ENCODE data around the gene SMARCC1.

SMARCC1 gene

GRCh38 chr3:47573190-47574172, 208.2 kb downstream of the SMARCC1 start:
- Histone ChIP-seq H3K36me3 (ENCODE audit: control insufficient read depth, insufficient read depth, low read length) (no peaks in the 10 kb centered on the region), H3K4me1 (ENCODE audit: control insufficient read depth, insufficient read depth, low read length) (peaks cover 2% of the 10 kb centered on the region), H3K27me3 (ENCODE audit: control insufficient read depth, insufficient read depth, low read length) (no peaks in the 10 kb centered on the region), H3K9ac (ENCODE audit: low read length) (no peak overlapping the region), H3K4me3 (ENCODE audit: low read length) (no peak overlapping the region), H3K27ac (ENCODE audit: low read depth, low read length) (no peak overlapping the region)

GRCh38 chr3:47571391-47572175, 210.1 kb downstream of the SMARCC1 start:
- H3K4me3 ChIP-seq (ENCODE audit: low read length), result no peak overlapping the region
- no peak overlapping the region for H3K27ac ChIP-seq (ENCODE audit: low read depth, low read length)
- H3K9ac ChIP-seq (ENCODE audit: low read length), result no peak overlapping the region

GRCh38 chr3:47568901-47569300, 212.8 kb downstream of the SMARCC1 start:
- H3K9ac ChIP-seq (ENCODE audit: low read length), result no peak overlapping the region
- H3K27ac ChIP-seq (ENCODE audit: low read depth, low read length), result no peak overlapping the region
- H3K4me1 ChIP-seq (ENCODE audit: control insufficient read depth, insufficient read depth, low read length), result no peaks in the 10 kb centered on the region
- H3K4me3 ChIP-seq (ENCODE audit: low read length), result no peak overlapping the region
- no peaks in the 10 kb centered on the region for H3K36me3 ChIP-seq (ENCODE audit: control insufficient read depth, insufficient read depth, low read length)
- H3K27me3 ChIP-seq (ENCODE audit: control insufficient read depth, insufficient read depth, low read length), result no peaks in the 10 kb centered on the region

More at GRCh38 chr3:47571391-47572175, 210.1 kb downstream of the SMARCC1 start:
- Histone ChIP-seq H3K36me3 (ENCODE audit: control insufficient read depth, insufficient read depth, low read length) (no peaks in the 10 kb centered on the region), H3K27me3 (ENCODE audit: control insufficient read depth, insufficient read depth, low read length) (no peaks in the 10 kb centered on the region), H3K4me1 (ENCODE audit: control insufficient read depth, insufficient read depth, low read length) (no peaks in the 10 kb centered on the region)

GRCh38 chr3:47567149-47567548, 214.5 kb downstream of the SMARCC1 start:
- Histone ChIP-seq H3K9ac (ENCODE audit: low read length) (no peak overlapping the region), H3K4me3 (ENCODE audit: low read length) (no peak overlapping the region), H3K27ac (ENCODE audit: low read depth, low read length) (no peak overlapping the region), H3K4me1 (ENCODE audit: control insufficient read depth, insufficient read depth, low read length) (no peaks in the 10 kb centered on the region), H3K27me3 (ENCODE audit: control insufficient read depth, insufficient read depth, low read length) (no peaks in the 10 kb centered on the region), H3K36me3 (ENCODE audit: control insufficient read depth, insufficient read depth, low read length) (no peaks in the 10 kb centered on the region)

GRCh38 chr3:47566667-47567066, 215.0 kb downstream of the SMARCC1 start:
- Histone ChIP-seq H3K4me3 (ENCODE audit: low read length) (no peak overlapping the region), H3K27ac (ENCODE audit: low read depth, low read length) (no peak overlapping the region), H3K4me1 (ENCODE audit: control insufficient read depth, insufficient read depth, low read length) (no peaks in the 10 kb centered on the region), H3K9ac (ENCODE audit: low read length) (no peak overlapping the region), H3K27me3 (ENCODE audit: control insufficient read depth, insufficient read depth, low read length) (no peaks in the 10 kb centered on the region), H3K36me3 (ENCODE audit: control insufficient read depth, insufficient read depth, low read length) (no peaks in the 10 kb centered on the region)

GRCh38 chr3:47565734-47566550, 215.8 kb downstream of the SMARCC1 start:
- no peaks in the 10 kb centered on the region for H3K27me3 ChIP-seq (ENCODE audit: control insufficient read depth, insufficient read depth, low read length)
- H3K4me1 ChIP-seq (ENCODE audit: control insufficient read depth, insufficient read depth, low read length), result no peaks in the 10 kb centered on the region
- H3K9ac ChIP-seq (ENCODE audit: low read length), result no peak overlapping the region
- no peaks in the 10 kb centered on the region for H3K36me3 ChIP-seq (ENCODE audit: control insufficient read depth, insufficient read depth, low read length)
- no peak overlapping the region for H3K4me3 ChIP-seq (ENCODE audit: low read length)
- H3K27ac ChIP-seq (ENCODE audit: low read depth, low read length), result no peak overlapping the region

- no peak overlapping the region for H3K9ac ChIP-seq (ENCODE audit: low read length)
- H3K36me3 ChIP-seq (ENCODE audit: control insufficient read depth, insufficient read depth, low read length), result no peaks in the 10 kb centered on the region
- H3K4me3 ChIP-seq (ENCODE audit: low read length), result no peak overlapping the region
- no peaks in the 10 kb centered on the region for H3K27me3 ChIP-seq (ENCODE audit: control insufficient read depth, insufficient read depth, low read length)
- H3K4me1 ChIP-seq (ENCODE audit: control insufficient read depth, insufficient read depth, low read length), result no peaks in the 10 kb centered on the region
- no peak overlapping the region for H3K27ac ChIP-seq (ENCODE audit: low read depth, low read length)
Observed at GRCh38 chr3:47556351-47556750, 225.3 kb downstream of the SMARCC1 start.

GRCh38 chr3:47554335-47554734, 227.4 kb downstream of the SMARCC1 start:
- Histone ChIP-seq H3K4me3 (ENCODE audit: low read length) (no peak overlapping the region), H3K4me1 (ENCODE audit: control insufficient read depth, insufficient read depth, low read length) (no peaks in the 10 kb centered on the region), H3K27ac (ENCODE audit: low read depth, low read length) (no peak overlapping the region), H3K36me3 (ENCODE audit: control insufficient read depth, insufficient read depth, low read length) (no peaks in the 10 kb centered on the region), H3K27me3 (ENCODE audit: control insufficient read depth, insufficient read depth, low read length) (no peaks in the 10 kb centered on the region), H3K9ac (ENCODE audit: low read length) (no peak overlapping the region)

- Histone ChIP-seq H3K4me3 (ENCODE audit: low read length) (no peak overlapping the region), H3K27ac (ENCODE audit: low read depth, low read length) (no peak overlapping the region), H3K9ac (ENCODE audit: low read length) (no peak overlapping the region), H3K27me3 (ENCODE audit: control insufficient read depth, insufficient read depth, low read length) (no peaks in the 10 kb centered on the region), H3K4me1 (ENCODE audit: control insufficient read depth, insufficient read depth, low read length) (no peaks in the 10 kb centered on the region), H3K36me3 (ENCODE audit: control insufficient read depth, insufficient read depth, low read length) (no peaks in the 10 kb centered on the region)
Observed at GRCh38 chr3:47553407-47553806, 228.3 kb downstream of the SMARCC1 start.

GRCh38 chr3:47542471-47543173, 239.1 kb downstream of the SMARCC1 start:
- Histone ChIP-seq H3K4me1 (ENCODE audit: control insufficient read depth, insufficient read depth, low read length) (peaks cover 10% of the 10 kb centered on the region), H3K36me3 (ENCODE audit: control insufficient read depth, insufficient read depth, low read length) (no peaks in the 10 kb centered on the region), H3K9ac (ENCODE audit: low read length) (no peak overlapping the region), H3K27me3 (ENCODE audit: control insufficient read depth, insufficient read depth, low read length) (no peaks in the 10 kb centered on the region), H3K4me3 (ENCODE audit: low read length) (no peak overlapping the region), H3K27ac (ENCODE audit: low read depth, low read length) (peak overlapping the region; percentile 57)

- peaks cover 10% of the 10 kb centered on the region for H3K4me1 ChIP-seq (ENCODE audit: control insufficient read depth, insufficient read depth, low read length)
- no peak overlapping the region for H3K27ac ChIP-seq (ENCODE audit: low read depth, low read length)
- no peaks in the 10 kb centered on the region for H3K27me3 ChIP-seq (ENCODE audit: control insufficient read depth, insufficient read depth, low read length)
- H3K36me3 ChIP-seq (ENCODE audit: control insufficient read depth, insufficient read depth, low read length), result no peaks in the 10 kb centered on the region
- no peak overlapping the region for H3K9ac ChIP-seq (ENCODE audit: low read length)
- no peak overlapping the region for H3K4me3 ChIP-seq (ENCODE audit: low read length)
Observed at GRCh38 chr3:47541583-47542108, 240.0 kb downstream of the SMARCC1 start.

Data from rectal smooth muscle tissue (tissue), 1 donor.